Smooth muscle cell of trachea (primary cell): ENCODE data around the gene LSM3. TPM values are rescaled to one million over a fixed set of nuclear protein-coding genes. Genes with fewer than 3 reads are reported as not detected.

ENCODE experiments used
- total RNA-seq: library from RNA; depleted of rRNA; stranded (reverse); fragments of >200 nt; gene quantifications from 2 replicates; pipeline ENCODE4 v1.2.1, GENCODE V29; 2014

LSM3 gene
- total RNA-seq: 4.6 and 17.5 TPM in 2 replicates

GRCh38 chr3:14178247-14179113 is at the start of gene LSM3, which contains the start of gene XPC:
Gene LSM3 (plus strand): TSS chr3:14178817. CDS start chr3:14178861, 44 bp downstream.
Gene XPC (minus strand): TSS chr3:14178601. CDS start chr3:14178568, 33 bp downstream.

Other genes starting within 250 kb of the LSM3 start
- 9.4 and 10.8 TPM in 2 replicates for gene CHCHD4, start 53.9 kb upstream of the LSM3 start, total RNA-seq
- 103 and 131 TPM in 2 replicates for gene TMEM43, start 53.8 kb upstream of the LSM3 start, total RNA-seq
- 61.7 and 86.0 TPM in 2 replicates for gene XPC, start 216 bp upstream of the LSM3 start, total RNA-seq
- 11.4 and 14.8 TPM in 2 replicates for gene SLC6A6, start 223.8 kb downstream of the LSM3 start, total RNA-seq